Myocyte (in vitro differentiated cells): Measurements from ENCODE around the gene NUP133. TPM values are rescaled to one million over a fixed set of nuclear protein-coding genes. Genes with fewer than 3 reads are reported as not detected.
A peak's percentile ranks its signal among the peaks of the same experiment; 100 is the strongest.
"Not testable (repeated sequence)": the region's sequence is repeated elsewhere in the genome, so short reads cannot be mapped to it uniquely, and the experiment has no call there.

Experiments
- DNase-seq: peaks from one replicate; pipeline ENCODE4 v3.0.0-alpha.2; 2012; ENCODE audit warnings: low read depth
- polyA plus RNA-seq: library from polyadenylated mRNA; unstranded; fragments of >200 nt; gene quantifications from one replicate; pipeline ENCODE4 v1.2.1, GENCODE V29; 2012; ENCODE audit warnings: missing spikeins
- total RNA-seq: library from RNA; depleted of rRNA; stranded (reverse); fragments of >200 nt; gene quantifications from 2 replicates; pipeline ENCODE4 v1.2.3, GENCODE V29; 2014

Gene NUP133
- total RNA-seq, result 29.9 and 40.8 TPM in 2 replicates
- polyA plus RNA-seq, result 11.6 TPM

DNA sequence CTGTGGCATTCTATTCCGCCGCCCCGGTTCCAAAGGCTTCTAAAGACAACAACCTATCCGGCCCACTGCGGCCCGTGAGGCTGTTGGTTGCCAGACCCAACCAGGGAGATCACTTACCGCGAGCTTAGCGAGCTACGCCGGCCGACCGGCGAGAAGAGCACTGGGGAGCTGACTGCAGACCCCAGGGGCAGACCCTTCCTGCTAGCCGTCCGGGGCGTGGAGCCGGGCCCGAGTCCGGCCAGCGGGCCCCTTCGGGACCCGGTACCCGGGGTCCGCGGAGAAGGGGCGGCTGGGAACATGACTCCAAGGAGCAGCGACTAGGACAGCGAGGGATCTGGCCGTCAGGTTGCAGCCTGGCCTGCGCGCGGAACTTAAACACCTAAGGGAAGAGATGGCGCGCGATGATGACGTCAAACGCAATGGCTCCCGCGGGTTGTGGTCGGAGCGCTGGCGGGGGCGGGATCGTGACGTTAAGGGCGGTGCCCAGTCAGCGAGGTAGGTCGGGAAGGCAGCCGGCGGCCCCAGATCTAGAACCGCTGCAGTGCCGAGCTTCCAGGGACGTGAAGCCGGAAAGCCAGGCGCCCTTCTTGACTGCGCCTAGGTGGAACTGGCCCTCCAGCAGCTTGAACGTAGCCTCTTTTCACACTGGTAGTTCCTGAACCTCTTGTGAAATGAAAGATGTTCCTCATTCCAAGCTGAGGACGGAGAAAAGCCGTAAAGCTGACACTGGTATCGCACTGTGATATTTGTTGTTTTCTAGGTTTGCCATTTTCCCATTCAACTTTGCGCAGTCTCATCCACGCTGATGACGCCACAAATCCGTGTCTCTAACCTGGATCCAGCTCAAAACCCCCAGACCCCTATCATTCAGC is at the start of gene NUP133:
Gene NUP133, minus strand, starts transcription at position 391 of the 872 bp plus-strand sequence. Its CDS starts 92 bp downstream, at position 299.
- DNase-seq, result peak; percentile 98

DNA sequence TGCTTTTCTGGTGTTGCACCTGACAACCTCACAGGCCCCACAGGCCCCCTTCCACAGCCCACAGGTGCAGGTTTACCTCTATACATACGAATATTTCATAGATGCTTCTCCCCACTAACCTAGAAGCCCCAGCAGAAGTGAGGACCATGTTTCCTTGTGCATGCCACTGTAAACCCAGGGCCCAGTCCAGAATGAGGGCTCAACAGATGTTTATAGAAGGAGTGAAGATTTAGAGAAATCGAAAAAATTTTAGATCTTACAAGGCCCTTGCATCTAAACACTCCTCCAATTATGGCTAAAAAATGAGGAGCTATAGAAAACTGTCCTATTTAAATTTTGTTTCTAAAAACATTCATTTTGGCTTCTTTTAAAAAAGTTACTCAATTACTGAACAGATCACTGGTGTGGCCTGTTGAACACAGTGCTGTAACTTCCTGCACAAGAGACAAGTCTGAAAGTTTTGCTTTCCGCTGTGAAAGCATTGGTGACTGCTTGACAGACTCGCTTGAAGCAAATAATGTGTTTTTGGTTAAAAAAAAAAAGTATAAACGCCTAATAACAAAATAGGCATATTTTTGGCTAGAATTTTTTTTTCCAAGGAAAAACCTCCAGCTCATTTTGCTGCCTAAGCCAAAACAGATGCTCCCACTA is 49.2 kb upstream of the NUP133 start:
- peak; percentile 15 for DNase-seq

DNA sequence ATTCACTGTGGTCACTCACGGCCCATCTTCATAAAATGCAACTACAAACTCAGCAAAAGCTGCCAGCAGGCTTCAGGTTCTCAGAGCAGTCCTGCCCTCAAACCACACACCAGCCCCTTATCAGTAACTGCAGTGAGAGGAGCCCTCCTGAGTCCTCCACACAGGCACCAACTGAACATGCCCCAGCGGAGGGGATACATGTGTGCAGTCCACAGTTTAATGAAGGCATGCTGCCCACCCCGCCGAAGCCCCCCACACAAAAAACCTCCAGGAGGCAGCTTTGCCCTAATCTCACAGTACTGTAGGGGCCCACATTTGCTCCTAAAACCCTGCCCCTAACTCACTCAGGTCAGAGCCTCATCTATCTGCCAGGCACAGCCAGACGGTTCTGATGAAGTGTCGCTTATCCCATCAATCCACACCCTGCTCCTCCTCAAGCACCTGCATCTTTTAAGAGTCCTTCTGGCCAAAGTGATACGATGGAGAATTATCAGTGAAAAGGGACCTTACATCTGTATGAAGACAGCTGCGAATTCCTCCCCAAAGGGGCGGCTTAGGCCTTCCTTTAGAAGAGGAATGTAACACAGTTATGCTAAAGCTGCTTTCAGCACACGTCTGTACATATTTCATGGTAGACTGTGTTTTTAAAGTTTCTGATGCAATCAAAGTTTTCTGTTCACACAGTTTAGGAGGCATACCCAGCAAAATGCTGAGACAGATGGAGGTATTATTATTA is 46.9 kb upstream of the NUP133 start:
- DNase-seq, result no peak

DNA sequence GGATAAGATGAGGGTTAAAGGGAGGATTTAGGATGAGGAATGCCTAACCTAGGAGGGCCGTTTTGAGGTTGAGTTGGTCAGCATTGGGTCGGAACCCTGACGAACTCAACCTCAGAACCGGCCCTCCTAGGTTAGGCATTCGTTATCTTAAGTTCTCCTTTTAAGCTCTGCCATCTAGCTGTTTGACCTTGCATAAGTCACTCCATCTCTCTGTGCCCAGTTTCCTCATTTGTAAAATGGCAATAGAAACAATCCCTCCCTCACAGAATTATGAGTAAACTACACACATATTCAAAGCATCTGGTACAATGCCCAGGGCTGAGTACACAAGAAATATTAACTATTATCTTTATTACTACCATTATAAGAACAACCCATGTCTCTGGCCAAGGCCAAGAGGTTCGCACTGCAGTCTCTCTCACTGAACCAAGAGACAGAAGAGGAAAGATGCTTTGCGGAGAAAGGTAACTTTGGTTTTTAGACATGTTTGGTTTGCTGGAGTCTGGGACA is 45.5 kb upstream of the NUP133 start:
- DNase-seq, result no peak

DNA sequence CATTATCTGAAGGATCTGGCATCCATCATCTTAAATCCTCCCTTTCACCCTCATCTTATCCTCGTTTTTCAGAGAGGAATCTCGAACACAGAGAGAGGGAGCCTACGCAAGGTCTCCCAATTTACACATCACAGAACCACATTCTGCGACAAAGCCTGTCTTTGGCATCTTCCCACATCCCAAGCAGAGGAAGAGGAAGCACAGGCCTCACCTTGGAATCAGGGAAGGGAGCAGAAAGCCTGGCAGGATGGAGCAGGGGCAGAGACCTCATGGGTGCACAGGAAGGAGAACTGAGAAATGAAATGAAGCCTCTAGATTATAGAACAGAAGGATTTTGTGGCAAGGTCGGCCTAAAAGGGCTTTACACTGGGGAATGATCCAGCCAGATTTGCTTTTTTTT is 44.6 kb upstream of the NUP133 start:
- DNase-seq, result no peak

DNA sequence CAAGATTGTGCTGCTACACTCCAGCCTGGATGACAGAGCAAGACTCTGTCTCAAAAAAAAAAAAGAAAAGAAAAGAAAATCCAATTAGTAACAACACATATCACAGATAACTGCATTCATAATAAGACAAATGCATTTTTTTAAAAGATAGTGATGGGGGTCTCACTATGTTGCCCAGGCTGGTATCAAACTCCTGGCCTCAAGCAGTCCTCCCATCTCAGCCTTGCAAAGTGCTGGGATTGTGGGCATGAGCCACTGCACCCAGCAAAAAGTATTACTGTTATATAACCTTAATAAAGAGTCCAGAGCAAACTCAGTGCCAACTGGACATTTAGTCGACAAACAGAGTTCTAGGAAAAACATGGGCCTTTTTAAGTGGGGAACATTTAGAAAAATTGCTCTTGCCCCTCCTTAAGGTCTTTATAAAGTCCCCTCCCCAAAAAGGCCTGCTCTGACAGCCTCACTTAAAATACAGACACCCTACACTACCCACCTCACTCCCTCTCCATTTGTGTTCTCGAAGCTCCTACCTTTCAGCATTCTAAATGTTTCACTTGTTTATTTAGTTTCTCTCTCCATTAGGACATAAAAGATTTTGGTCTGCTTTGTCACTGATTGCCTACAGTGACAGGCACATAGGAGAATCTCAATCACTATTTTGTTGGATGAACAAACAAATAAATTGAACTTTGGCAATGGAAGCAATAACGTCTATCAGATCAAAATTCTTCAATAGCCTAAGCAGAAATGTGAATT is 42.8 kb upstream of the NUP133 start:
- DNase-seq, result no peak

DNA sequence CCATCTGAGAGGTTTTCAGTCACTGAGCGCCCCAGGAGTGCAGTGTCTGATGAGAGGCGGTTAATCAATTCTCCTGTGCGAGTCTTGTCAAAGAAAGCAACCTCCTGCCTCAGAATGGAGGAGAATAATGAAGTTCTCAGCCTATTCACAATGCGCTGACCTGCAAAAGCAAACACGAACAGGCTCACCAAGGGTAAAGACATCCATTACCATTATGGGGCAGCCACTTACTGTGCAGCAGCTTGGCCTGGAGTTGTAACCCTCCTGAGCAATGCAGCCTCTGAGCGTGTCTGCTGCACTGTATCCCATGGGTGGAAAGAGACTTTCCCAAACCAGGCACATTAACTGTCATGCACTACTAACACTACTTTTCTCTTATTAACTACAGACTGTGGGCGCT is 39.4 kb upstream of the NUP133 start:
- no peak for DNase-seq

DNA sequence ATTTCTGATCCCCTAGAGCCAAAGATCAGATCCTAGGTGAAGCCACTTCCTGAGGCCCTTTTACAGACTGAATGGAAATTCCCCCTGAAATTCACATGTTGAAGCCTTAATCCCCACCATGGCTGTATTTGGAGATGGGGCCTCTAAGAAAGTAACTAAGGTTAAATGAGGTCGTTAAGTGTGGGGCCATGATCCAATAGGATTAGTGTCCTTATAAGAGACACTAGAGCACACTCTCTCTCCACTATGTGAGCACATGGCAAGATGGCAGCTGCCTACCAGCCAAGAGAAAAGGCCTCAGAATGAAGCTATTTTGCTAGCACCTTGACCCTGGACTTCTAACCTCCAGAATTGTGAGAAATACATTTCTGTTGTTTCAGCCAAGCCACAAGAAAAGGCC is 36.4 kb upstream of the NUP133 start:
- DNase-seq, result no peak

DNA sequence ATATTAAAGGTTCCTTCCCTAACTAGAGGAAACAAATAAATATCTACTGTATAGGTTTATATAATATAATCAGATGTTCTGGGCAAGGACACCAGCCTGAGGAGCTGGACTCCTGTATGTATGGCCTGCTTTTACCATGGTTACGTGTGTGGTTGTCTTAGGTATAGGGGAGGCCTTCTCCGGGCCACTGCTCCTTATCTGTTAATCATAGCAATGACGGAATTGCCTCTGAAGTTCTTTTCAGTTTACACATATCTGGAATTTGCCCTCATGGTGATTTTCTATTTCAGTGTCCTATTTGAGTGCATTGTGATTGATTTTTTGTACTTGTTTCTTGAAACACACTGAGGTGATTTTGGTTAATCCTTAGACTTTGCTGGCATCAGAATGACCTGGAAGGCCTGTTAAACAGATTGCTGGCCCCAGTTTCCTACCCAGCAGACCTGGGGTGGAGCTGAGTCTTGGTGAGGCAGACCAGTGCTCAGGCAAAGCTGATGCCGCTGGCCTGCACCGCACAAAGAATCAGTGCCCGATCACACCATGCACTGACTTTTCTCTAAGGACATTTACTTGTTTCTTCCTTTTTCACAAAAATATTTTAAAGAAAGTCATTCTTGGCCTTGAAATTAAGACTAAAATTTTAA is 31.8 kb upstream of the NUP133 start:
- no peak for DNase-seq

DNA sequence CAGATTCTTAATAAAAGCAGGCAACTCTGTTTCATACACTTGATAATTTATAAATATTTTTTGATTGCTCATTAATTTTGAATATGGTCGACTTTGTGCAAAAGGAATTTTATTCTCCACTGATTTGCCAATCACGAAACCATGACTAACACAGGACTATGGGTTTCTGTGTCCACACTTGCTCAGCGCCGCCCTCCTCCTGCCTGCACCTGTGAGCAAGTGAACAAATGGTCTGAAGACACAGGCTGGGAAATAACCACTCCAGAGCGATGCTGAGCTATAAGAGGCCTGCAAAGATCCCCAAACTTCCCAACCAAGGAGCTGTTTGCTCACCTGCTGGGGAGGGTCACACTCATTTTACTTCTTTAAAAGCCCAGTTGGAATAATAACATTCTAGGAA is 30.8 kb upstream of the NUP133 start:
- DNase-seq, result peak; percentile 73

DNA sequence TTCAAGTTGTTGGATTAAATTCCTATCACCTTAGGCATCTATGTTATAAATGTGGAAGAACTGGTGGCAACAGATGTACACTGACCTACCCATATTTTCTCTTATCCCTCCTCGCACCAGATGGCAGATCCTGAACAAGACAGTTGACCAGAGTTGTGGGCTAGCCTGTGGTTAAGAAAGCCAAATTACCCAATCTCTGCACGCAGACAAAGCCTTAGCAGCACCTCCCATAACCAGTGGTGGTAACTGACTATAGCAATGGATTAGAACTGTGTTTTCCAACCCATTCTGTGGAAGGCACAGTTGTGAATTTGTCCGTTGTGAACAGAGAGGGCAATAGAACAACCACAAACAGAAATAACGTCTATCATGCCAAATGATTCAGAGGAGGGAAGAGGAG is 29.8 kb upstream of the NUP133 start:
- peak; percentile 97 for DNase-seq

DNA sequence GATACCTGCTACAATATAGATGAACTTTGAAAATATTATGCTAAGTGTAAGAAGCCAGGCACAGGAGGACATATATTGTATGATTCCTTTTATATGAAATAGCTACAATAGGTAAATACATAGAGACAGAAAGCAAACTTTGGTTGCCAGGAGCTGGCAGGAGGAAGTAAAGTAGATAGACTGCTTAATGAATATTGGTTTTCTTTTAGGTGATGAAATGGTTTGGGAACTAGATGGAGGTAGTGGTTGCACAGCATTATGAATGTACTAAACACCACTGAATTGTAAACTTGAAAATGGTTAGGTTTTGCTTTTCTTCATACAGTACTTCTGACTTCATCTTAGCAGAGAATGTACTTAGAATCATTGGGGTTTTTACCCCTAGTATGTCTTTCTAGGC is 28.8 kb upstream of the NUP133 start:
- no peak for DNase-seq

DNA sequence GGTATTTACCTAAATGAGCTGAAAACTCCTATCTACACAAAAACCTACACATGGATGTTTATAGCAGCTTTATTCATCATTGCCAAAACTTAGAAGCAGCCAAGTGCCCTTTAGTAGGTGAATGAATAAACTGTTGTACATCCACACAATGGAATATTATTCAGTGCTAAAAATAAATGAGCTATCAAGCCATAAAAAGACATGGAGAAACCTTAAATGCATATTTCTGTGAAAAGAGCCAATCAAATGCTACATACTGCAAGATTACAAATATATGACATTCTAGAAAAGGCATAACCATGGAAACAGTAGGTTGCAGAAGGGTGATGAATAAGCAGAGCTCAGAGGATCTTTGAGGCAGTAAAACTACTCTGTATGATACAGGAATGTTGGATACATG is 27.1 kb upstream of the NUP133 start:
- no peak for DNase-seq

DNA sequence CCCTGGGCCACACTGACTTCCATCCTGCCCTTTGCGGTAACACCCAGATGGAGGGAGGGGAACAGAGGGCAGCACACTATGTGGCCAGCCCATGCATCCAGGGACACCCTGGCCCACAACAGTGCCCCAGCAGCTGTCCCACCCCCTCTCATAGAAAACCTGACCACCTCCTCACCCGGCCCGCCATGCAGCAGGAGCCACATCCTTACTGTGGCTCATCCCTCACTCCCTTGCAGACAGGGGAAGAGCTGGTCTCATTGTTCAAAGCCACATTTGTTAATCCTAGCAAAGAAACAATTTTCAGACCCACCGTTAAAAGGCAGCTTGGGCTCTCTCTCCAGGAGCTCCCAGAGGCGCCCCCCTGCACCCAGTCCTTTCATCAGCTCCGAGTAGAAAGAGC is 23.2 kb upstream of the NUP133 start:
- DNase-seq, result no peak

DNA sequence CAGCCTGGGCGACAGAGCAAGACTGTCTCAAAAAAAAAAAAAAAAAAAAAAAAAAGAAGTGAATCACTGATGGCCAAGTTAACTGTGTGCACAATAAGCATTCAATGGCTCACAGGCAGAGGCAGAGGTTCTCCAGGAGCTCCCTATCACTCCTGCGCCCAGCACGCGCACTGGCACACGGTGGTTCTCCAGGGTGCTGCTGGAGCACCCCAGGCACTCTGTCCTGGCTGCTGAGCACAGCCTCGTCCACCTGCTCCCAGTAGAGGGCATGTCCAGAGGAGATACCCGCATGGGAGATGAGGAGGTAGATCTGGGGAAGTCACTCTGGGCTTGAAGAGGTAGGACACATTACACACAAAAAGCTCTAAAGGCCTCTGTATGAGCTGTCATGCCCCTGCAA is 21.5 kb upstream of the NUP133 start:
- DNase-seq, result no peak

DNA sequence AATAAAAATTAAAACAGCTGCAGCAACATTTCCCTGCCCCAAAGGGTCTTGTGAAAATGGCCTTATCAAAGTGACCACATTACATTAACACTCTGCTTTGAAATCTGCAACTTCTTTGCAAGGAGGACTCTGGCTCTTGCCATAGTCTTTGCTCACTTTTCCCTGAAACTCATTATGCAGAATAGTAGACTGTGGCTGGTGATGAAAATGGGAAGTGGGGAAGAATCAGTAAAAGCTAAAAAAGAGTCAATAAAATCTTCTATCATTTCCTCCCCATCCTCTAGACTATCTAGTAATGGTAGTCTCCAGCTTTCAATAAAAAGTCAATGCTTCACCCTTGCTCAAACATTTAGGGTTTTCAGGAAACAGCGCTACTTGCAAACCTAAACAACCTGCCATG is 18.6 kb upstream of the NUP133 start:
- DNase-seq, result no peak

DNA sequence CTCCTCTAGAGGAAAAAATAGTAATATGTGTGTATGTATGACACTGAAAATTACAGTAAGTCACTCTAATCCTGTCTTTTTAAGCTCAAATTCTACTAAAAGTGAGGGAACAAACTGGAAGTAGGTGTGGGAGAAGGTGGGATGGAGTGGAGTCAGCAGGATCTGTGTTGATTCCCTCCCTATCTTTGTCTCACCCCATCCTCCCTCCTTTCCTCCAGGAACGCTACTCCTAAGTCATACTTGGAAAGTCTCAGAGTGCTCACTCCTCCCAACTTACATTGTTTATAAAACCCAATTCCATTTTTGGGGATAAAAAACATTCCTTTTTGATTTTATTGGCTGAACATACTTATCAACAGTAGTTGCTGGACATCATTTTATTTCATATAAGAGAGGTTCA is 14.9 kb upstream of the NUP133 start:
- no peak for DNase-seq

DNA sequence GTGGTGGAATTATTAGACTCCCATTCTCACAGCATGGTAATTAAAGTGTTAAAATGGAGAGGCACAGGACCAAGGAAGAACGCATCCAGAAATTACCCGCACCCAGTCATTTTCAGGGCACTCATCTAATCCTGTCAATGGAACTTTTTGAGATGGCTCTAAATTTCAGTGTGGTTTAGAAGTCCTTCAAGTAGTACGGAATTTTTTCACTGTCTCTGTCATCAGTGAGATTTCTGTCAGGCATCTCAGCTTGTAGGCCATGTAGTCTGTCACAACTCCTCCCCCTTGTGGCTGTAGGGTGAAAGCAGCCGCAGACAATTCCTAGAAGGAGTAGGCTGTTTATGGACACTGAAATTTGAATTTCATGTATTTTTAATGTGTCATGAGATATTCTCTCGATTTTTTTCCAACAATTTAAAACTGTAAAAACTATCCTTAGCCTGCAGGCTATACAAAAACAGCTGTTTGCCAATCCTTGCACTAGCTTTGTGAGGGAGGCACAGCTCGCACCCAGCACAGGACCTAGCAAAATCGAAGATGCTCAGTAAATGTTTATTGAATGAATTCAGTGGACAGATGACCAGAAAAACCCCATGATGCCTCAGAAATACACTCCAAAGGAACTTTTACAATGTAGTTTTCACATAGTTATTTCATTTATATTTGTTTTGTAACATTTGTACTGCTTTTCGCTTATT is 6.6 kb upstream of the NUP133 start:
- DNase-seq, result peak; percentile 82

DNA sequence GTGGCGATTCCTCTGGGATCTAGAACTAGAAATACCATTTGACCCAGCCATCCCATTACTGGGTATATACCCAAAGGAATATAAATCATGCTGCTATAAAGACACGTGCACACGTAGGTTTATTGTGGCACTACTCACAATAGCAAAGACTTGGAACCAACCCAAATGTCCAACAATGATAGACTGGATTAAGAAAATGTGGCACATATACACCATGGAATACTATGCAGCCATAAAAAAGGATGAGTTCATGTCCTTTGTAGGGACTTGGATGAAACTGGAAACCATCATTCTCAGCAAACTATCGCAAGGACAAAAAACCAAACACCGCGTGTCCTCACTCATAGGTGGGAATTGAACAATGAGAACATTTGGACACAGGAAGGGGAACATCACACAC is 3.5 kb upstream of the NUP133 start:
- not testable (repeated sequence) for DNase-seq

DNA sequence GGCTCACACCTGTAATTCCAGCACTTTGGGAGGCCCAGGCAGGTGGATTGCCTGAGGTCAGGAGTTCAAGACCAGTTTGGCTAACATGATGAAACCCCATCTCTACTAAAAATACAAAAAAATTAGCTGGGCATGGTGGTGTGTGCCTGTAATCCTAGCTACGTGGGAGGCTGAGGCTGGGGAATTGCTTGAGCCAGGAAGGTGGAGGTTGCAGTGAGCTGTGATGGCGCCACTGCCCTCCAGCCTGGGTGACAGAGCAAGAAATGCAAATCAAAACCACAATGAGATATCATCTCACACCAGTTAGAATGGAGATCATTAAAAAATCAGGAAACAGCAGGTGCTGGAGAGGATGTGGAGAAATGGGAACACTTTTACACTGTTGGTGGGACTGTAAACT is 3.1 kb upstream of the NUP133 start:
- DNase-seq, result not testable (repeated sequence)
